DOHH2 (cell line): ENCODE results near the gene WRAP53.

ENCODE experiments used
- EZH2phosphoT487 ChIP-seq: fragments of 200-600 bp; sonication (generic); IDR thresholded peaks from 2 replicates; pipeline ENCODE4 v1.6.1; 2017; ENCODE audit warnings: borderline replicate concordance, mild to moderate bottlenecking, antibody characterized with exemption, low read length, moderate library complexity, mixed read lengths
- TF ChIP-seq, protein P1 (sequence below): fragments of 200-600 bp; sonication (generic); IDR thresholded peaks from one replicate; pipeline ENCODE4 v1.5.1; 2014; ENCODE audit warnings: antibody characterized with exemption, mild to moderate bottlenecking, low read depth, low read length; ENCODE audit not compliant: poor library complexity, severe bottlenecking

DNA sequence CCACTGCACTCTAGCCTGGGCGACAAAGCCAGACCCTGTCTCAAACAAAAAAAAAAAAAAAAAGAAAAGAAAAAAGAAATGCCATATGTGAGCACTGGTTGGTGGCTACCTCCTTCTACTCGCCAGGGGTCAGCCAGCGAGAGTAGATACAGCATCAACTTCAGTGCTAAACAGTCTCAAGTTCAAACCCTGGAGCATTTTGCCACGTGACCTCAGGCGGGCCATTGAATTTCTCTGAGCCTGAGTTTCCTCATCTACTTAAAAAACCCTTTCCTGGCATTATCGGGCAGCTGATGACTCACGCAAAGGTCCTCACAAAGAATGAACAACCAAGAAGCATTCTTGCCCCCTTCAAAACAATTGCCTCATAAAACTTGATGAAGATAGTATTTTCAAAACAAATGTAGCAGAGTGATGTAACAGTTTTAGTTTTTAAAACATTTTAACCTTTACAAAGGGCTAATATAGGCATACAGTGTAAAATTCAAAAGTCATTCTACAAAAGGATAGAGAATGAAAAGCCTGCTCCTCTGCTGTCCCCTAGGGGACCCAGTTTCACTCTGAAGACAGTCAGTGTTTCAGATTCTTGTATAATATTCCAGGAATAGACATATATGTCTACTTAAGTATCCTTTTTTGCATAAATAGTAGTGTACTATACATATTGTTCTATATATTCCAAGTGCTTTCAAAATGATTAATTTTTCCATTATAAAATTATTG is 57.6 kb downstream of the WRAP53 start:
- TF ChIP-seq EZH2phosphoT487, result no peak
- TF ChIP-seq, protein P1, sequence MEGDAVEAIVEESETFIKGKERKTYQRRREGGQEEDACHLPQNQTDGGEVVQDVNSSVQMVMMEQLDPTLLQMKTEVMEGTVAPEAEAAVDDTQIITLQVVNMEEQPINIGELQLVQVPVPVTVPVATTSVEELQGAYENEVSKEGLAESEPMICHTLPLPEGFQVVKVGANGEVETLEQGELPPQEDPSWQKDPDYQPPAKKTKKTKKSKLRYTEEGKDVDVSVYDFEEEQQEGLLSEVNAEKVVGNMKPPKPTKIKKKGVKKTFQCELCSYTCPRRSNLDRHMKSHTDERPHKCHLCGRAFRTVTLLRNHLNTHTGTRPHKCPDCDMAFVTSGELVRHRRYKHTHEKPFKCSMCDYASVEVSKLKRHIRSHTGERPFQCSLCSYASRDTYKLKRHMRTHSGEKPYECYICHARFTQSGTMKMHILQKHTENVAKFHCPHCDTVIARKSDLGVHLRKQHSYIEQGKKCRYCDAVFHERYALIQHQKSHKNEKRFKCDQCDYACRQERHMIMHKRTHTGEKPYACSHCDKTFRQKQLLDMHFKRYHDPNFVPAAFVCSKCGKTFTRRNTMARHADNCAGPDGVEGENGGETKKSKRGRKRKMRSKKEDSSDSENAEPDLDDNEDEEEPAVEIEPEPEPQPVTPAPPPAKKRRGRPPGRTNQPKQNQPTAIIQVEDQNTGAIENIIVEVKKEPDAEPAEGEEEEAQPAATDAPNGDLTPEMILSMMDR, result no peak
